GM18868 (cell line): ENCODE results near the gene RCVRN.

ENCODE experiments used
- ATAC-seq: cut with Tn5 transposase; IDR thresholded peaks from one replicate; pipeline ENCODE4 v1.9.1; 2021; ENCODE audit warnings: mild to moderate bottlenecking, moderate library complexity; ENCODE audit not compliant: unreplicated experiment

Gene RCVRN

DNA sequence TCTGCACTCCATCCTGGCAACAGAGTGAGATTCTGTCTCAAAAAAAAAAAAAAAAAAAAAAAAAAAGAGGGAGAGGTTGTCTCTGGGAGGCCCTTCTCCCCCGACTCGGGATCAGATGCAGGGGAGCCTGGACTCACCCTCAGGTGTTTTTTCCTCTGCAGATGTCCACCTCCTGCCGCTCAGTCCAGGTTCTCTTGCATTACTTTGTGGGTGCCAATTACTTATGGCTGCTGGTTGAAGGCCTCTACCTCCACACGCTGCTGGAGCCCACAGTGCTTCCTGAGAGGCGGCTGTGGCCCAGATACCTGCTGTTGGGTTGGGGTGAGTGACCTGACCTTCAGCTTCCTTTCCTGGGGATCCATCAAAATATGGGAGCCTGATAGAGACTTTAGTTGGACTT is 45.3 kb downstream of the RCVRN start:
- no peak for ATAC-seq

DNA sequence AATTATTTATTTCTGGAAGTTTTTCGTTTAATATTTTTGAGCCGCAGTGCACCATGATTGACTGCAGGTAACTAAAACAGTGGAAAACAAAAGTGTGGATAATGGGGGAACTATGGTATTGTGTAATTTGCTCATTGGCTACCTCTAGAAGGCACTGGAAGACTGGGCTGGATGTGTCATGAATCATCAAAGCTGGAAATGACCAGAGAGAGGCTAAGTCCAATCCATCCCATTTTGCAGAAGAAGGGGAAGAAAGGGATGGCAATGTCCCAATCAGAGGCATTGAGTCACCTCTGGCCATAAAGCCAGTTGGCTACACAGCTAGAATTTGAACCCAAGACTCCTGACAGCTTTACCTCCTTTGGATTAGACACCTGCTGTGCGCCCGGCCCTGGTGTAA is 50.0 kb downstream of the RCVRN start:
- ATAC-seq = no peak

DNA sequence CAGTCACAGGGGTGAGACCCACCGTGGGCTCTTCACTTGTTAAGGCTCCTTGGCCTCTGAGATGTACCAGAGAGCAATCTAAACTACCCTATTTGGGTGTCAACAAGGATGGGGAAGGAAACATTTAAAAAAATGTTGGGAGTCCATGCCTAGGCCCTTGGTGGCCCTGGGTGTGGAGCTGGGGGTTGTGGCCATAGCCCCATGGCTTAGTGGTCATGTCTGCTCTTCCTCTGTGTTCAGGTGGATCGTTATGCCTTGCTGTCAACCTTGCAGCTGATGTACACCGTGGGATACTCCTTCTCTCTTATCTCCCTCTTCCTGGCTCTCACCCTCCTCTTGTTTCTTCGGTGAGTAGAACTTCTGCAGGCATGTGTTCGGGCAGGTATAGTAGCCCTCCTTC is 50.8 kb downstream of the RCVRN start:
- ATAC-seq = no peak

DNA sequence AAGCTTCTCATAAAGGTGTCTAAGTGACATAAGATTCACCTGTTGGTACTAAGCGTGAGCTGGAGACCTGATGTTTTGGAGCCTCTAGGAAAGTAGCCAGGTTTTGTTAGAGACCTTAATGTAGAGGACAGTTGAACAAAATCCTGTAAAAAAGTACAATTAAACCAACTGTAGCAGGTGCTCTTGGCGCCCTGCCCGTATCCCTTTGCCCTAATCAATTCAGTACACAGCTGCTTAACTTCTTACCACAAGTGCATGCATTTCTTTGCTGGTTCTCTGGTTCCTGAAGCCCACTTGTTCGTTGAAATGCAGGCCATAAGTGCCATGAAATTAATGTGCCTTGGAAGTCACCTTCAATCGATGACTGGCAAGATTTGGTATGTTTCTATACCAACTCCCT is 54.9 kb downstream of the RCVRN start:
- ATAC-seq = no peak
